C4-2B (cell line): Measurements from ENCODE around the gene PFDN1.

Experiments
- H3K27ac ChIP-seq: fragments of 450-650 bp; 2 replicates; pipeline ENCODE4 v1.5.1; 2017
- CTCF ChIP-seq: fragments of 450-650 bp; conservative IDR thresholded peaks from 2 replicates; pipeline ENCODE4 v1.5.1; 2017; ENCODE audit warnings: mild to moderate bottlenecking
- ZFX ChIP-seq: fragments of 450-650 bp; IDR thresholded peaks from 2 replicates; pipeline ENCODE4 v1.6.1; 2017

Gene PFDN1

GRCh38 chr5:140294753-140295152, 8.1 kb downstream of the PFDN1 start:
- no peak overlapping the region for H3K27ac ChIP-seq
- no peak for TF ChIP-seq ZFX
- TF ChIP-seq CTCF = no peak

GRCh38 chr5:140293849-140294100, 9.1 kb downstream of the PFDN1 start:
- TF ChIP-seq ZFX (no peak), CTCF (no peak)
- H3K27ac ChIP-seq = no peak overlapping the region

- no peak overlapping the region for H3K27ac ChIP-seq
- TF ChIP-seq CTCF (no peak), ZFX (no peak)
Observed at GRCh38 chr5:140293091-140293848, 9.6 kb downstream of the PFDN1 start.

- no peak overlapping the region for H3K27ac ChIP-seq
- no peak for TF ChIP-seq CTCF
- no peak for TF ChIP-seq ZFX
Observed at GRCh38 chr5:140292212-140293036, 10.5 kb downstream of the PFDN1 start.

DNA sequence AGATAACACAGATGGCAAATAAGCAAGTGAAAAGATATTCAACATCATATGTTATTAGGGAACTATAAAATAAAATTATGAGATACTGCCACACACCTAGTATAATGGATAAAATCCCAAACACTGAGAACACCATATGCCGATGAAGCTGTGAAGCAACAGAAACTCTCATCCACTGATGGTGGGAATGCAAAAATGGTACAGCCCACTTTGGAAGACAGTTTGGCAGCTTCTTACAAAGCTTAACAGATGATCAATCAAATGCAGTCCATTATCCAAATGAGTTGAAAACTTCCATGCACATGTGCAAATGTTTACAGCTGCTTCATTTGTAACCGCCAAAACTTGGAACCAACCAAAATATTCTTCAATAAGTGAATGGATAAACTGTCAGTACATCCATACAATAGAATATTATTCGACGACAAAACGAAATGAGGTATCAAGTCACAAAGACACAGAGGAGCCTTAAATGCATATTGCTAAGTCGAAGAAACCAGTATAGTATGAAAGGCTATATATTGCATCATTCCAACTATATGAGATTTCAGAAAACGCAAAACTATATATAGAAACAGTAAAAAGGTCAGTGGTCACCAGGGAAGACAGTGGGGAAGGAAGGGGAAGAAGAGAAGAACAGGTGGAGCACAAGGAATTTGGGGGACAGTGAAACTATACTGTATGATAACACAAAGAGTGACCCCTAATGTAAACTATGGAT, 14.9 kb downstream of the PFDN1 start:
- TF ChIP-seq ZFX (no peak), CTCF (no peak)
- no peak overlapping the region for H3K27ac ChIP-seq

DNA sequence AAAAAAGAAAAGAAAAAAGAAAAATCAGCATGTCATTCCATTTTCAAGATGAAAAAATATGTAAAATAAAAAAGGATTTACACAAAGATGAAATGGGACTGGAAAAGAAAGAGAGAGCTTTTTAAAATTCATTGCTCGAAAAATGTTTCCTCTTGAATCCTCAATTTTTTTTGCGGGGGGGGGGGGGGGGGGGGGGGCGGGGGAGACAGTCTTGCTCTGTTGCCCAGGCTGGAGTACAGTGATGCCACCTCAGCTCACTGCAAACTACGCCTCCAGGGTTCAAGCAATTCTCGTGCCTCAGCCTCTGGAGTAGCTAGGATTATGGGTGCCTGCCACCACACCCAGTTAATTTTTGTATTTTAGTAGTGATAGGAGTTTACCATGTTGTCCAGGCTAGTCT, 16.5 kb downstream of the PFDN1 start:
- TF ChIP-seq CTCF (no peak), ZFX (no peak)

DNA sequence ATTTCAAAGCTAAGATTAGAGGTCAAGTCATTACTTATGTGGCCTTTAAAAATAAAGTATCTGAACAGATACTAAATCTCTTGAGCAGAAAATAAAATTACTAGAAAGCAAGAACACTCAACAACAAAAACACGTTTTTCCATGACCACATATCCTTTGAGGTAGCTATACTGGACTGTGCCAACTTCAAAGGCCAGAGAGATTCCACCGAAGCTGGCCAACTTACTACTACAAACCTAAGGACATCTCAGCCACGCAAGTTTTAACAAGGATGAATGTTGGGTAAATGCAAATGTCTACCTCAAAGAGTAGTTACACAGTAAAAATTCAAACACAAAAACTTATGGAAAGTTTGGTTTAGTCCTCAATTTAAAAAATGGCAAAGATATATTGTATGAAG, 18.9 kb downstream of the PFDN1 start:
- TF ChIP-seq ZFX = no peak
- no peak for TF ChIP-seq CTCF
- no peak overlapping the region for H3K27ac ChIP-seq

More for the DNA sequence above, 16.5 kb downstream of the PFDN1 start:
- H3K27ac ChIP-seq = no peak overlapping the region
